ENCODE results near the gene CEACAM1.
A peak's percentile ranks its signal among the peaks of the same experiment; 100 is the strongest.
"Not testable (repeated sequence)": the region's sequence is repeated elsewhere in the genome, so short reads cannot be mapped to it uniquely, and the experiment has no call there.

CEACAM1 gene

GRCh38 chr19:42549067-42549466 is 20.8 kb upstream of the CEACAM1 start:
- DNase-seq (ENCODE audit: extremely low read depth in 1 of 2, low read depth in 1 of 2) = not testable (repeated sequence)

GRCh38 chr19:42548552-42548951 is 20.3 kb upstream of the CEACAM1 start:
- no peak for DNase-seq (ENCODE audit: extremely low read depth in 1 of 2, low read depth in 1 of 2)

GRCh38 chr19:42547929-42548328 is 19.6 kb upstream of the CEACAM1 start:
- DNase-seq (ENCODE audit: extremely low read depth in 1 of 2, low read depth in 1 of 2) = no peak

GRCh38 chr19:42546831-42547500 is 18.7 kb upstream of the CEACAM1 start:
- no peak for DNase-seq (ENCODE audit: extremely low read depth in 1 of 2, low read depth in 1 of 2)

- no peak for DNase-seq (ENCODE audit: extremely low read depth in 1 of 2, low read depth in 1 of 2)
Observed at GRCh38 chr19:42544146-42544545, 15.9 kb upstream of the CEACAM1 start.

- DNase-seq (ENCODE audit: extremely low read depth in 1 of 2, low read depth in 1 of 2) = no peak
Observed at GRCh38 chr19:42542791-42543190, 14.5 kb upstream of the CEACAM1 start.

- DNase-seq (ENCODE audit: extremely low read depth in 1 of 2, low read depth in 1 of 2) = no peak
Observed at GRCh38 chr19:42540071-42540553, 11.8 kb upstream of the CEACAM1 start.

GRCh38 chr19:42538841-42539709 is 10.8 kb upstream of the CEACAM1 start:
- DNase-seq (ENCODE audit: extremely low read depth in 1 of 2, low read depth in 1 of 2) = no peak

- not testable (repeated sequence) for DNase-seq (ENCODE audit: extremely low read depth in 1 of 2, low read depth in 1 of 2)
Observed at GRCh38 chr19:42535276-42535675, 7.0 kb upstream of the CEACAM1 start.

GRCh38 chr19:42534391-42534790 is 6.1 kb upstream of the CEACAM1 start:
- DNase-seq (ENCODE audit: extremely low read depth in 1 of 2, low read depth in 1 of 2) = no peak

- no peak for DNase-seq (ENCODE audit: extremely low read depth in 1 of 2, low read depth in 1 of 2)
Observed at GRCh38 chr19:42532891-42533290, 4.6 kb upstream of the CEACAM1 start.

- DNase-seq (ENCODE audit: extremely low read depth in 1 of 2, low read depth in 1 of 2) = no peak
Observed at GRCh38 chr19:42531313-42531712, 3.0 kb upstream of the CEACAM1 start.

- DNase-seq (ENCODE audit: extremely low read depth in 1 of 2, low read depth in 1 of 2) = peak; percentile 25 to 43
Observed at GRCh38 chr19:42529248-42529764, 1.0 kb upstream of the CEACAM1 start.

GRCh38 chr19:42524943-42525342 is 3.3 kb downstream of the CEACAM1 start:
- no peak for DNase-seq (ENCODE audit: extremely low read depth in 1 of 2, low read depth in 1 of 2)

GRCh38 chr19:42524250-42524649 is 4.0 kb downstream of the CEACAM1 start:
- DNase-seq (ENCODE audit: extremely low read depth in 1 of 2, low read depth in 1 of 2) = no peak

GRCh38 chr19:42522262-42522661 is 6.0 kb downstream of the CEACAM1 start:
- DNase-seq (ENCODE audit: extremely low read depth in 1 of 2, low read depth in 1 of 2) = not testable (repeated sequence)

- DNase-seq (ENCODE audit: extremely low read depth in 1 of 2, low read depth in 1 of 2) = no peak
Observed at GRCh38 chr19:42521346-42522030, 6.8 kb downstream of the CEACAM1 start.

GRCh38 chr19:42519108-42519507 is 9.2 kb downstream of the CEACAM1 start:
- no peak for DNase-seq (ENCODE audit: extremely low read depth in 1 of 2, low read depth in 1 of 2)

- DNase-seq (ENCODE audit: extremely low read depth in 1 of 2, low read depth in 1 of 2) = no peak
Observed at GRCh38 chr19:42516771-42517170, 11.5 kb downstream of the CEACAM1 start.

- no peak for DNase-seq (ENCODE audit: extremely low read depth in 1 of 2, low read depth in 1 of 2)
Observed at GRCh38 chr19:42515241-42515832, 12.9 kb downstream of the CEACAM1 start.

- DNase-seq (ENCODE audit: extremely low read depth in 1 of 2, low read depth in 1 of 2) = no peak
Observed at GRCh38 chr19:42514449-42514848, 13.8 kb downstream of the CEACAM1 start.
